ENCODE data around the gene BOLA1.
"Not testable (repeated sequence)": the region's sequence is repeated elsewhere in the genome, so short reads cannot be mapped to it uniquely, and the experiment has no call there.

BOLA1 gene

DNA sequence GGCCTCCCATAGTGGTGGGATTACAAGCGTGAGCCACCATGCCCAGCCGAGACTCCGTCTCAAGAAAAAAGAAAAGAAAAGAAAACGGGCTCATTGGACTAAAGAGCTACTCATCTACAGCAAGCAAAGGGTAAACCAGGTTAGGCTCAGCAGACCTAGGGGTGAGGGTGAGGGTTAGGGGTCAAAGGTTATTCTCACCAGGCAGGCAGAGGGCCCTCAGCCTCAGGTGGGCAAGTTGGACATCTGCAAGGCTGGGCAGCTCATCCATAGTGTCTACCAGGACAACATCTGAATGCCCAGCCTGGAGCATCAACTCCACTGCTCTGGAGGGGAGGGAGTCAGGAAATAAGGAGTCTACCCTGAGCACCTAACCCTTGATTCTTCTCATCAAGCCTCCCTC lies 33.8 kb downstream of the BOLA1 start:
- DNase-seq = no peak

- no peak for DNase-seq
Measured at GRCh38 chr1:149934356-149934755, 35.0 kb downstream of the BOLA1 start.

DNA sequence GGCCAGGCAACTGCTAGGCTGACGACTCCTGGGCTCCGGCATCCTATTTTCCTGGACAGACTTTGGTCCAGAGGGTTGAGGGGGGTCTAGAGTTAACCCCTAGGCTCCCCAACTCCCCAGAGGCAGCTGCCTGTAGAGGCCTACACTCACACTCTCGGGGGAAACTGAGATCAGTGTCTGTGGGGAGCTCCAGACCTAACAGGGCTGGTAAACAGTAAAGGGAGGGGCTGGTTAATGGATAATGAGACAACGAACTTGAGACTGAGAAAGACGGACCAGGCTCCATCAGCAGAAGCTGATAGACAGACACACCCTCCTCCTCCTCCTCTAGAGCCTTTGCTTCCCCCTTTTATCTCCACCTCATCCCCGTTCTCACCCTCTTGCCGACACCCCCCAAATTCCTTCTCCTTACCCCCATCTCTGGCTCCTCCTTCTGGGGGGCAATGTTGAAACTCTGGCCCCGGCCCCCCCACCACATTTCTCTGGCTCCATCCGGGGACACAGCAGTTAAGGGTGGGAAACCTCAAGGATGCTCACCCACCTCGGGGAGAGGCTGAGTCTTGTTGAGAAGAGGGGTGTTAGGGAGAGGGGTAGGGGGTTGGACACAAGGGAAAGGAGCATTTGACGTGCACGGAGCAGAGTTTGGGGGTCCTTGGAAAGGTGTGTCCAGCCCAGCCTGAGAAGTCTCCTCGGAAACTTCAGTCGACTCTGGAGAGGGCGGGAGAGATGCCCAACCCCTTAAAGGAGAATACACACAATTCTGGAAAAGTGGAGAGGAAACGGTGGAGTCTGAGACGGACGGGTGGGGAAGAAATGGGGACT lies 37.0 kb downstream of the BOLA1 start, which contains the start of gene MTMR11:
MTMR11 (minus strand) TSS at position 710 of the 822 bp plus-strand sequence; CDS start at position 478, 232 bp downstream.
- DNase-seq = no peak

GRCh38 chr1:149936992-149937705 lies 37.8 kb downstream of the BOLA1 start:
- DNase-seq = no peak

- DNase-seq = no peak
Measured at GRCh38 chr1:149937759-149938158, 38.4 kb downstream of the BOLA1 start.

DNA sequence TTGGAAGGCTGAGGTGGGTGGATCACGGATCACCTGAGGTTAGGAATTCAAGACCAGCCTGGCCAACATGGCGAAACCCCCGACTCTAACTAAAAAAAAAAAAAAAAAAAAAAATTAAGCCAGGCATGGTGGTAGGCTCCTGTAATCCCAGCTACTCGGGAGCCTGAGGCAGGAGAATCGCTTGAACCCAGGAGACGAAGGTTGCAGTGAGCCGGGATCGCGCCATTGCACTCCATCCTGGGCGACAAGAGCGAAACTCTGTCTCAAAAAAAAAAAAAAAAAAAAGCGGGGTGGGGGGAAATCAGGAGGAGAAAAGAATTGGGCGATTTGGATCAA lies 39.3 kb downstream of the BOLA1 start:
- DNase-seq = not testable (repeated sequence)

DNA sequence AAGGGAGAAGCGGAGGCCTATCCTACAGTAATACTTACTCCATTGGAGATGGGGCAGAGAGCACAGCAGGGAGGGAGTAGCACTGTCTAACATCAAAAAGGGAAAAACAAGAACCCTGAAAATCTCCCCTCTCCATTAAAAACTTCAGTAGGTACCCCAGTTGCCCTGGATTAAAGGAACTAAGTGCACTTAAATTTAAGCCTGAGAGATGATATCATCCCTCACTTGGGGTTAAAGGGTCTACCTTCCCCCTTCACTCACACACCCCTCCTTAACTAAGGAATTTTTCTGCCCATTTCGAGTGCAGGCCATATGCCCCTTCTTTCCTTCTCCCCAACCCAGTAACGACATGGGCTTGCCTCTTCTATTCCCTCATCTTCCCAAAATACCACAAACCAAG lies 41.1 kb downstream of the BOLA1 start:
- no peak for DNase-seq

DNA sequence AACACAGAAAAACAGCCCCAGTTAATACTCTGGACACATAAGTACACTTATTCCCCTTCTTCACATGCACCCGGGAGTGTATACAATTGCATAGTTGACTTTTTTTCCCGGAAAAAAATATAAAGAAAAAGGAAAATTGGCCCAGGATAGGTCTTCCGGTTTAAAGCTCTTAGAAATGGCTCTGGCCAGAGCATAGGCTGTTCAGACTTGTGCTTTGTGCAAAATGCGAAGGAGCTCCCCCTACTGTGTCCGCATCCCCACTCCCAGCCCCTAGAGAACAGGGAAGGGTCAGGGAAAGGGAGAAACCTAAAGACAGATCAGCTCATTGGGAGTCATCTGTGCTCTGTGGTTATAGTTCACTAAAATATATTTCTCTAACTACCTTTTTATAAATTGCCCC lies 42.8 kb downstream of the BOLA1 start:
- DNase-seq = no peak

GRCh38 chr1:149942885-149943284 lies 43.5 kb downstream of the BOLA1 start:
- DNase-seq = no peak

DNA sequence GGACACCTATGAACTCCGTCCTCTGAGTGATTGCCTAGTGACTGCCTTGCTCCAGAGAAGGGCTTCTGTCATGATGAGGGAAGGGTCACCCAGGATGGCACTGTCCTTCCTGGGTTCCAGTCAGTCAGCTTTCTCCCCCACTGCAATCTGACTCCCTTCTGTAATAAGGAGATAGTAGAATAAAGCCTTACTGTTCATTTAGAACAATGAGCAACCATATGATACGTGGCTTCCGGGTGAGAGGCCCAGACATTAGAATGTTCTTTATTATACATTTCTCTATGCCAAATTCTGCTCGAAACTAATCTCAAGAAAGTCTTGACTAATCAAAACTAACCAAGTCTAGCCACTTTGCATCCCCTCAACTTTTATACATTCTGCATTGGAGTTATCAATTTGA lies 45.8 kb downstream of the BOLA1 start:
- no peak for DNase-seq

GRCh38 chr1:149949911-149950310 lies 50.5 kb downstream of the BOLA1 start:
- DNase-seq = no peak

Measured in NCI-H1694 (cell line).